Frontal cortex (tissue), 4 donors: ENCODE measurements around the gene MTUS2. TPM values are rescaled to one million over a fixed set of nuclear protein-coding genes. Genes with fewer than 3 reads are reported as not detected.
A peak's percentile ranks its signal among the peaks of the same experiment; 100 is the strongest.
"Not testable (repeated sequence)": the region's sequence is repeated elsewhere in the genome, so short reads cannot be mapped to it uniquely, and the experiment has no call there.

Experiments
- DNase-seq, 2 donors: peaks; one replicate each; pipeline ENCODE4 v3.0.0; 2012; ENCODE audit warnings: low spot score in 2 of 2
- FAIRE-seq: peaks from 2 replicates; lab custom pipeline; 2012; peaks lifted over from hg19 to GRCh38; lab: Jason Lieb, UNC
- total RNA-seq: library from RNA; depleted of rRNA; stranded (reverse); fragments of >200 nt; gene quantifications from one replicate; pipeline ENCODE4 v1.2.3, GENCODE V29; 2014
- donor health status: control.
- donor health status: control.
- donor health status: control.

The MTUS2 gene
- total RNA-seq, 1 donor from 2014 or later = 7.3 TPM

DNA sequence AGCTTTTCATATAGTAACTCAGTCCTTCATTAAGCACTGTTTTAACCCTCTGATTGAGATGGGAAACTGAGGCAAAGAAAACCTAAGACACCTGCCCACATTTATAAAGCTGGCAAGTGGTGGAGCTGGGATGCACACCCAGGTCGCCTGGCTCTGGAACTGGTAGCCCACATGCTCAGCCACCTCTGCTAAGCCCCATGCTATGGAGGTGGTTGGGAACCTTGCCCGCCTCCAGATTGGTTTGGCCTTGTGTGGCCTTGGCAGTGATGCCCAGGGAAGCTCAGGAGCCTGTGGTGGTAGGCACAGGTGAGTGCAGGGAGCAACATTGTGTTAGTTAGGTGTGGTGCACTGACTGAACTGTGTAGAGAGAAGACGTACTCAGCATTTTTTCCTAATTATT lies 370.2 kb downstream of the MTUS2 start:
- no peak for FAIRE-seq
- no peak for DNase-seq

DNA sequence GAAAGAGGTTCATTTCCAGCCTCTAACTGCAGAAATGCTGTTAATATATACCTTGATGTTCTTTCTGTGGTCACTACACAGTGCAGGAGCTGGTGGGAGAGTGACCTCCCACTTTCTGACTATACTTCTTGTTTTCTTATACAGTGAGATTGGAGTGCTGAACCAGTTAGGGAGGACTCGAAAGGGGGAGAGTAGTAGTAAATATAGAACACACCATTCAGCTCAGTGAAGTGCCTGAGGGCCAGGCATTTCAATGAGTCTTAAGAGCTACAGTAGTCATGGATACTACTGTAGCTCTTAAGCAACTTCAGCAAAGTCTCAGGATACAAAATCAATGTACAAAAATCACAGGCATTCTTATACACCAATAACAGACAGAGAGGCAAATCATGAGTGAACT lies 372.9 kb downstream of the MTUS2 start:
- no peak for FAIRE-seq

DNA sequence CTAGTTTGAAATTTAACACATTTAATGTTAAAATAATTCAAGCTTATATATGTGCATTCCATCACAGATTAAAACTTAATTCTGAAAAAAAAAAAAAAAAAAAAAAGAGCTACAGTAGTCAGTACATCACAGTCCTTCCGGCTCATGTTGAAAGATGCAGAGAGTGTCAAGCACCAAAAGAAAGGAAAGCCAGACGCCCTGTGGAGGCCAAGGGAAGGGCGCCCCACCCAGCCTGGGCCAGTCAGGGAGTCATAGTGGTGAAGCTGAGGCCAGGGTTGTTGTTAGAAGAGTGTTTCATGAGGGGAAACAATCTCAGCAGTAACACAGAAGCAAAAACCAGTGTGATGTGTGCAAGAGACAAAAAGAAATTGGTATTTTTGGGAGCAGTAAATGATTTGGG lies 375.3 kb downstream of the MTUS2 start:
- FAIRE-seq (no peak), DNase-seq (no peak)

More for the DNA sequence above, 372.9 kb downstream of the MTUS2 start:
- no peak for DNase-seq

DNA sequence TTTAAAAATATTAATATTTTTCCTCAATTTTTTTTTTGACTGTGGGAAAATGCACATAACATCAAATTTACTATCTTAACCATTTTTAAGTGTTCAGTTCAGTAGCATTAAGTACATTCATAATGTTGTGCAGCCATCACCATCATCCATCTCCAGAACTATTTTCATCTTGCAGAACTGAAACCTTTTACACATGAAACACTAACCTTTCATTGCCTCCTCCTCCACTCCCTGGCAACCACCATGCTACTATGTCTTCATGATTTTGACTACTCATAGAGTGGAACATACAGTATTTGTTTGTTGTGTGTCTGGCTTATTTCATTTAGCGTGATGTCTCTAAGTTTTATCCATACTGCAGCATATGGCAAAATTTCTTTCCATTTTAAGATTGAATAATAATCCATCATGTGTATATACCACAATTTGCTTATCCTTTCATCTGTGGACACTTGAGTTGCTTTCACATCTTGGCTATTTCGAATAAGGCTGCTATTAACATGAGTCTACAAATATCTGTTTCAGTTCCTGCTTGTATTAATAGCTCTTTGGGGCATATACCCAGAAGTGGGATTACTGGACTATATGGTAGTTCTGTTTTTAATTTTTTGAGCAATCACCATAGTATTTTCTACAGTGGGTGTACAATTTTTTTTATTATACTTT lies 376.4 kb downstream of the MTUS2 start:
- DNase-seq = no peak
- no peak for FAIRE-seq

DNA sequence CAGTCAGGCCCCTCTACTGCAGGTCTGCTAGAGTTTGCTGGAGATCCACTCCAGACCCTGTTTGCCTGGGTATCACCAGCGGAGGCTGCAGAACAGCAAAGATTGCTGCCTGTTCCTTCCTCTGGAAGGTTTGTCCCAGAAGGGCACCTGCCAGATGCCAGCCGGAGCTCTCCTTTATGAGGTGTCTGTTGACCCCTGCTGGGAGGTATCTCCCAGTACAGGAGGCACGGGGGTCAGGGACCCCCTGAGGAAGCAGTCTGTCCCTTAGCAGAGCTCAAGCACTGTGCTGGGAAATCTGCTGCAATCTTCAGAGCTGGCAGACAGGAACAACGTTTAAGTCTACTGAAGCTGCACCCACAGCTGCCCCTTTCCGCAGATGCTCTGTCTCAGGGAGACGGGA lies 382.6 kb downstream of the MTUS2 start:
- not testable (repeated sequence) for FAIRE-seq, DNase-seq

DNA sequence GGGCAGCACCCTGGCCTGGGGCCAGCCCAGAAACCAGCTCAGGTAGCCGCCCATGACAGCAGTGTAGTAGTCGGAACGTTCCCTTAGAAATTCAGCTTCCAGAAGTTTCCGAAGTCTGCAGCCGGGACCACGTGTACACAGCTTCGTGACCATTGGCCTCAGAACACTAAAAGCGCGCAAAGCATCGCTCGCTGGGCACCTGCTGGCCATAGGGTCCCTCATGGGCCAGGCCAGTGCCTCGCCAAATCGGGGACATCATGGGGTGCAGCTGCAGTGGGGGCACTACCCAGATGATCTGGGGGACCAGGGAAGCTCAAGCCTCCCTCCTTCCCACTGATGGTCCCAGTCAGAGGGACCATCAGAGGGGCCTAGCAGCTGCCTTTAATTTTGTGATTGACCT lies 384.5 kb downstream of the MTUS2 start:
- FAIRE-seq = no peak
- no peak for DNase-seq

DNA sequence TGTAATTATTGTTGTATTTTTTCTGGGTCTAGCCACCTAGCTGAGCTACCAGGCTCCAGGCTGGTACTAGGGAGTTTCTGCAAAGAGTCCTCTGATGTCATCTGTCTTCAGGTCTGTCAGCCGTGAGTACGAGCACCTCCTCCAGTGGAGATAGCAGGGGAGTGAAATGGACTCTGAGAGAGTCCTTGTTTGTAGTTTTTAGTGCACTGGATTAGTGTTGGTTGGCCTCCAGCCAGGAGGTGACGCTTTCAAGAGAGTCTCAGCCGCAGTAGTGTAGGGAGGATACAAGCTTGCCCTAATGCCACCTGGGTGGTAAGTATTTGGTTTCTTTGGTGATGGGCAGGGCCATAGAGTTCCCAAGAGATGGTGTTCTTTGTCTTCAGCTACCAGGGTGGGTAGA lies 390.5 kb downstream of the MTUS2 start:
- DNase-seq (no peak), FAIRE-seq (no peak)

DNA sequence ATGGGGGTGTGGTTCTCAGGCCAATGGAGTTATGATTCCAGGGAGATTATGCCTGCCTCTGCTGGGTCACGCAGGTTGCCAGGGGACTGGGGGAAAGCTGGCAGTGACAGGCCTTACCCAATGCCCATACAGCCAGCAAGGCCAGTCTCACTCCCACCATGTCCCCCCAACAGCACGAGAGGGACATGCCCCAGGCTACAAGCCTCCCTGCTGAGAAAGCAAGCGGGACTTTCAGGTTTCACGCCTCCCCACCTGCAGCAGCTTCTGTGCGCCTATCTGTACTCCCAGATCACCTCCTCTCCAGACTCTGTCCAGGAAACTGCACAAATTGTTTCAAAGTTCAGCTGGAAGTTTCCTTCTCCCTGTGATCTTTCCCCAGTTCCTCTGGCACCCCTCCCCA lies 391.0 kb downstream of the MTUS2 start:
- not testable (repeated sequence) for FAIRE-seq

DNA sequence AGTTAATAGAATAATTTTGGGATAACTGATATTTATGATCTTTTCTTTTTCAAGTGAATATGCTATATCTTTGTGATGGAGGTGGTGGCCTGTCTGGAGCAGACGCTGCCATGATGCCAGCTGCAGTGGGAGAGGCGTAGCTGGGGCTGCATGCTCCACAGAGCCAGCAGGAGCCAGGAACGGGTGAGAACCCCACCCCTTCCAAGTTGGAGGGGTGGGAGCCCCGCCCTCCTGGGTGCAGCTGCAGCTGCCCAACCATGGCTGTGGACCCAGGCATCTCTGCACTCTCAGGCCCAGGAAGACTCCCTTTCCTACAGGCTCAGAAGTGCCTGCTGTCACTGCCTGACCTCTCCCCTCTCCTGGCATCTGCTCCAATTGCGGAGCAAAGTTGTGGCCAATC lies 402.3 kb downstream of the MTUS2 start:
- no peak for DNase-seq
- no peak for FAIRE-seq

More for the DNA sequence above, 391.0 kb downstream of the MTUS2 start:
- DNase-seq = not testable (repeated sequence)

DNA sequence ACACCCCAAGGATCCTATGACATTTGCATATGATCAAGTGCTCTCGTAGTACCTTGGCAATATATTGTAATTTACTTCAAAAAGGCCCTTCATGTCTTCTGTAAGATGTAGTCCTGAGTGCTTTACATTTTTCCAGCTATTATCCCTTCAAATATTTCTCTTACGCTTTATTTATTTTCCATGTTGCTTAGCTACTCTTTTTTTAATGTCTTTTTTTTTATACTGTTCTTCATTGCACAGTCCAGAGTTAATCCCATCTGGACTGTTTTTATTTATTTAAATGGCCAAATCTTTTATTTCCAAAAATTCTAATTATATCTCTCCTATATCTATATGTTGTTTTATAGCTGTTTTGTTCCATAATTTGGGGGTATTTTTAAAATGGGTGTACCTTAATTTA lies 404.1 kb downstream of the MTUS2 start:
- FAIRE-seq = no peak
- DNase-seq = no peak

DNA sequence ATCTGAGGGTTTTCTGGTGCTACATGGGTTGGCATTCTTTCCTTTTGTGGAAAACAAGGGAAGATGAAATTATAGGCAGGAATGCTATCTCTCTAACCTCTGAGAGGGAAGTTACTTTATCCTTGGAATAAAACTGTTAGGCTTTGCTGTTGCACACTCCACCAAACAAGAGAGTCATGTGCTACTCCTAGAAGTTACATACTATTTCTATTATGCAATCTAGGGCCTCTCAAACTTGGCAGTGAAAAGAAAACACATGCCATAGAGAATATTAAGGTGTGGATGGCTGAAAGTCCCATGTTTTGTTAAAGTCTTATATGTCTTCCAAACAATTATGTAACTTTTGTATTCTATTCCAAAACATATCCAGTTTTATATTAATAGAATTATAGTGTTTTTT lies 407.4 kb downstream of the MTUS2 start:
- FAIRE-seq = no peak
- no peak for DNase-seq

DNA sequence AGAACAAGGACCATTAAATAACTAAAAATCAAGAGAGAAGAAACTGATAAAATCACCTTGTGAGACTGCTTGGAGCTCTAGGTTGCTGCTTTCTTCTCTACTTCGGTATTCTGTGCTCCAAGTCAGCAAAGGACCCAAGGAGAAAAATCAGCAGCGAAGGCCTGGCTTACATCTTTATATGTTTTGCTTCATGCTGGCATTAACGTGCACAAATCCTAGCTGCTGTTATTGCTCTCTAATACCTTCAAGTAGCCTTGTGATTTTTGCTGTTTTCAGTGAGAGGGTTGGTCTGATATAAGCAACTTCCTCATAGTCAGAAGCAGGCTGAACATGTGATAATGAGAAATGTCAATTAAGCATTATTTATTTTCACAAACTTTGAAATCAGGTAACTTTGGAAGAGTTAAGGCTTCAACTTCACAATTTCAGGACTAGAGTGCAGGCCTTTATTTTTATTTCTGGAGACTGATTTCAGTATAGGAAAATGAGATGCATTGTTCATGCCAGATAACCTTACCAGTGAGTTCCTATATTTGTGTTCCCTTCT lies 410.2 kb downstream of the MTUS2 start:
- DNase-seq (no peak), FAIRE-seq (no peak)

DNA sequence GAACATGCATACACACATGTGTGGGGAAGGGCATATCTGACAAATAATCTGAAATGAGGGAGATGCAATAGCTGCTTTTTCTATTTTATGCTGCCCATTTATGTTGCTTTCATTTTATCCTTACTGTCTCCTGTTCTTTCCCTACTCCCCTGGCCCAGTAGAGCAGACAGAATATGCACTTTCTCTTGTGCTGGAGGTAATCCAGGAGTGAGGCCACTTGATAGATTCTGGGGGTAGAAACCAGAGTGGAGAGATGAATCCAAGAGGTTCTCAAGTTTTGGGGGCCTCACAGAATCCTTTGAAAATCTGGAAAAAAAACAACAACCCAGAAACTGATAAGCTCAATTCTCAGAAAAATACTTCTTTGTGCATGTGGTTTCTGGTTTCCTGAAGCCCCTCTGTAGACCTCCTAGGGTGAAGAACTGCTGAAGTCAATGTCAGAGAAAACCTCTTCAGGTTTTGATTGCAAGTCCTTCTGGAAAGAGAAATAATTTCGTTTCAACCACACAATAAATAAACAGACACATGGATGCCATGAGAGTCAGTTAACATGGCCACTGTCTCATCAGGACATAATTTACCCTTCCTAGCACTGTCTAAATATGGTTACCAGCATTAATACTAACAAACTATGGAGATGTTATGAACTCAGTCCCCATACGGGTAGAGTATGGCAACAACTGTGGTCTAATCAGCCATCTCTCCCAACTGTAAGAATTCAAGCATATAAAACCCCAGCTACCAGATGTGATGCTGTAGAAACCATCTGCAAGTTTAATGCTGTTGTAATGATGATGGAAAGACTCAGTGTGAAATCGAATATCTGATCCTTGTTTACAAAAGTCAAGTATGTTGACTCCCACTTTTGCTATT lies 419.8 kb downstream of the MTUS2 start:
- DNase-seq (no peak), FAIRE-seq (no peak)

DNA sequence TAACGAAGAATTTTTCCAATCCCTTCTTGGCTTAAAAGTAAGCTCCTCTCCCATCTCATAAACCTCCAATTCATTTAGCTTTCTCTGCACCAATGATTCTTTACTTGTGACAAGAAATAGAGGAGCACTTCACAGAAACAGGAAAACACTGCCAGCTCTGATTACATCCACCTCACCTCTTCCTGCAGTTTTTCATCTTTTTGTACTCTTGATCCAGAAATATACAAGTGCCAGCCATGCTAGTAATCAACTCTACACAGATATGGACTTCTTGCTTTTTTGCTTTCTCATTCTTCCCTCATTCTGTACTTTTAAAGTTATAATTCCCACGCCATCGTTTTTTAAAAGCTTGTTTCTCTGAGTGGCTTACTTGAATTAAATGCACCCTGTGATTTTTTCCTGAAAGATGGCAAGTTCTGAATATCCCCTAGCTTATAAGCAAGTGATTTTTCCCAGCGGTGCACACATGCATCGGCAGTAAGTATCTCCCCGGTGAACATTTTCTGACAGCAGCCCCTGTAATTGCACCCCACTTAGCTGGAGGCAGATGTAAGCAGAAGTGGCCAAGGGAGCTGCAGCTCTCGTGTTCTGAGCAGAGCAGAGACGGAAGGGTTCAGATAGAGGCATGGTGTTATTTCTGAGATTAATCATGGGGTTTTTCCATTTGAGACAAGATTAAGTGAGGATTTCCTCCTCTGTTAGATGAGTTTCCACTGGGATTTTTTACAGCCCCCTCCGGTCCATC lies 434.7 kb downstream of the MTUS2 start:
- FAIRE-seq (no peak), DNase-seq (no peak)

DNA sequence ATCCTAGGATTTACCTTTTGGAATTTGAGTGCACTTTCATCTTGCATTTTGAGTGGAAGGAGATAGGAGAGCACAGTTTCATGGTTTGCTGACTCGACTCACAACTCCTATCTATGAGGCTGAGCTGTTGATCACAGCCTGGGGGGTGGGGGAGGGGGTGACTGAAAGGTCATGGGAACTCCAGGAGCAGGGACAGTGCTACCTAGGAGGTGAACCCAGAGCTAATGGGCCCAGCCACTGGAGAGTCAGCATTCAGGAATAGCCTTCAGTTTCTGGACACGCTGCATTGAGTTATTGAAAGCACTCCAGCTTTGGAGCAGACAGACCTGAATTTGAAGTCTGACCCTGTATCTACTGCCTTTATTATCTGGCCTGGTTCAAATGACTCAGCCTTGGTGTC lies 435.4 kb downstream of the MTUS2 start:
- DNase-seq (no peak), FAIRE-seq (no peak)

DNA sequence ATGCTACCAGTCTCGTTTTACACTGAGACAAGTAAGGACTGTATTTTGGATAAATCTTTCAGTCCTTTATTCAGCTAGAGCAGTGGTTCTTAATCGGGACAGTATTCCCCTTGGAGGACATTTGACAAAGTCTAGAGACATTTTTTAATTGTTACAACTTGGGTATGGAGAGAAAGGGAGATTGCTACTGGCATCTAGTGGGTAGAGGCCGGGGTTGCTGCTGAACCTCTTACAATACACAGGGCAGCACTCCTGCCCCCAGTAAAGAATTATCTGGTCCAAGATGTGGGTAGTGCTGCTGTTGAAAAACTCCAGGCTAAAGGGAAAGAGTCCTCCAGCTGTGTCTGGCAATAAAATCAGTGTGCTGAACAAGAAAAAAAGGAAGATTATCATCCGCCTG lies 440.5 kb downstream of the MTUS2 start:
- no peak for DNase-seq
- FAIRE-seq = no peak

DNA sequence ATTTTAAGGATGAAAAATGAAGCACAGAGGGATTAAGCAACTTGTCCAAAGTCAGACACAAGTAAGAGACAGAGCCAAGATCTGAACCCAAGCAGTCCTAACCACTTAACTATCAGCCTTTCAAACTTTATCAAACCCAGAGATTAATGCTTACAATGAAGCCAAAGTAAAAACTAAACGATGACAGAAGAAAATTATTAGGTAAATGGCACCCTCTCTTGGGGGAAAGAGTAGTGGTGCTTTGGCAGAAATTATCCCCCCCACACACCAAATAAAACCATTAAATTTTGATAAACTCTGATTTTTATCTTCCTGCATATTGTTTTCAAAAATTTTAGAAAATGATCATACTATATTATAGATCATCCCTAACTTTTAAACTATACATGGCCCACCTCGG lies 446.1 kb downstream of the MTUS2 start:
- FAIRE-seq = no peak

DNA sequence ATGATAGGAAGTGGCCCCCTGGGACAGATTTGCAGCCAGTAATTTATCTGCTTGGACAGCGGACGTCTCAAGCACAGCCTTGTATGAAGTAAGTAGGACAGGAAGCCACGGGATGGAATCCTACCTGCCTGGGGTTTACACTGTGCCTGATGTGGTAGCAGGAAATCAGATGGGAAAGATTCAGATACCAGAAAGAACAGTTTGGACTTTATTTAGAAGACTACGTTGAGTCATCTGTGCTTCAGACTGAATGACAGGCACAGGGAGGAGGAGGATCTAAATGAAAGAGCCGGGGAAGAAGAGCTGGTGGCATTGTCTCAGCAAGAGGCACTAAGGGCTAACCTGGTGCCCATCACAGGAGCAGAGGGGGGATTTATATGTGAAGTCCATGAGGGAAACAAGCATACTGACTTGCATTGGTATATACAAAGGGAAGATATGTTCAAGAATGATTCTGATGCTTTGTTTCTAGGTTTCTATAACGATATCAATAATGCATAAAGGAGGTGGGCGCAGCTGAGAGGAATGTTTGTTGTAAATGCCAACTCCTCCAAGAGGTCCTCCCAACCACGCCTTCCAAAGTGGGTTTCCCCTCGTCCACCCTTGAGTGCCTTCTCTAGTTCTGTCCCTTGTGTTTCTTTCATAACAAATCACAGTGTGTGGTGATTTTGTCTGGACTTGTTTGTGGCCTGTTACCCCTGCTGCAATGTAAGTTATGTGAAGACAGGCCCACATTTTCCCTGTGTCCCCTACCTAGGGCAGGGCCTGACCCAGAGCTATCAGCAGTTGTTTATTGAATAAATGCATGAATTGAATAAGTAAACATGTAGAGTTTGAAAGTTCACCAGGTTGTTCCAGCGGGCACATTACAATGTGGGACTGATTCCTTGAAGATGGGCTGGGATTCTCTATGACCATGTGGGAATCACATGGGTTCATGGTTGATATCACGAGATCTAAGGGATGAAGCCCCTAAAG lies 446.9 kb downstream of the MTUS2 start:
- FAIRE-seq (no peak), DNase-seq (peak in 1 of 2 donors; percentile 9)

More for the DNA sequence above, 446.1 kb downstream of the MTUS2 start:
- no peak for DNase-seq

DNA sequence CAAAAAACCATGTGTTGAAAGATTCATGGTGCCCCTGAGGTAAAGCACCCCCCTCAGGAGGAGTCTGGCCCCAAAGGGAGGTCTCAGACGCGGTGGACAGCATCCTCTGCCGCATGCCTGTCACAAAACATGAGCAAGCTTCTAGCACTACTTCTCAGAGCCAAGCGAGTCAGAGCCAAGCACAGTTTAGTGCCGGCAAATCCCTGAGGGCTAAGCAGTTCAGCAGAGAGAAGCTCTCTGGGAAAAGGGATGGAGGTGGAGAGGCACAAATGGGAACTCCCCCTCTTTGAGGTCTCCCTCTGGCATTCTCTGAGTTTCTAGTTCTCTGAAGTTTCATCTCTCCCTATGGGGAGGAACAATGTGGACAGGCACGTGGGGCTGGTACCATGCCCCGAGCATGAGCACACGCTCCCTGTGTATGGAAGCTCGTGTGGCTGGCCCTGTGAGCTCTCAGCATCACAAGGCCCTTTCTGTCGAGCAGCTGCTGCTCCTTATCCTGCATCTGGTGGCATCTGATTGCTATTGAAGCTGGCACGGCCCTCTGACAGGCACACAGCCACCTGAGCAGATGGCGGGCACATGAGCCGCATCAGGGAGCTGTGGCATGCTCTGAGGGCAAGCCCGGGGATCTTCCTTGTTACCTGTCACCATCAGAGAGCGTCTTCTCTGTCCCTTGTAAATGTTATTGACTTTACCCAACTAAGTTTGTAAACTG lies 450.3 kb downstream of the MTUS2 start:
- FAIRE-seq = no peak
- no peak for DNase-seq
